Activated CD4-positive, alpha-beta memory T cell treated with anti-CD3 and anti-CD28 coated beads, Interleukin-2, amount 10 ng/mL, durations not matched to agents 7 days and 5 days (primary cell): ENCODE data around the gene TMPRSS13. TPM values are rescaled to one million over a fixed set of nuclear protein-coding genes. Genes with fewer than 3 reads are reported as not detected.
A peak's percentile ranks its signal among the peaks of the same experiment; 100 is the strongest.
"Not testable (repeated sequence)": the region's sequence is repeated elsewhere in the genome, so short reads cannot be mapped to it uniquely, and the experiment has no call there.

Experiments used
- CTCF ChIA-PET: fragments of 350-600 bp; sonication (Branson Sonifier 250); formaldehyde crosslinking; loops from one replicate; lab custom pipeline; 2021; ENCODE audit warnings: antibody characterized with exemption, inconsistent platforms; lab: Charles Lee
- POLR2A ChIA-PET: fragments of 350-600 bp; sonication (Branson Sonifier 250); formaldehyde crosslinking; loops from one replicate; lab custom pipeline; 2021; ENCODE audit warnings: antibody characterized with exemption; lab: Charles Lee
- DNase-seq: peaks from one replicate; pipeline ENCODE4 v3.0.0-alpha.2; 2020
- H3K27ac Mint-ChIP-seq: one replicate; pipeline ENCODE4 v1.8.0; 2021; ENCODE audit warnings: mild to moderate bottlenecking, mixed read lengths
- H3K27me3 Mint-ChIP-seq: one replicate; pipeline ENCODE4 v1.8.0; 2021; ENCODE audit warnings: mixed read lengths
- H3K36me3 Mint-ChIP-seq: one replicate; pipeline ENCODE4 v1.8.0; 2021; ENCODE audit warnings: low read depth, mixed read lengths
- H3K4me1 Mint-ChIP-seq: one replicate; pipeline ENCODE4 v1.8.0; 2021; ENCODE audit warnings: mixed read lengths
- H3K4me3 Mint-ChIP-seq: one replicate; pipeline ENCODE4 v1.8.0; 2021; ENCODE audit warnings: mild to moderate bottlenecking, mixed read lengths
- H3K9me3 Mint-ChIP-seq: one replicate; pipeline ENCODE4 v1.8.0; 2021; ENCODE audit warnings: mixed read lengths
- total RNA-seq, 2 experiments: library from RNA; stranded (reverse); gene quantifications; one replicate each; pipeline ENCODE4 v1.2.3, GENCODE V29; 2021

The TMPRSS13 gene
- total RNA-seq, 2 experiments from 2014 or later: 1.9 to 2.2 TPM

DNA sequence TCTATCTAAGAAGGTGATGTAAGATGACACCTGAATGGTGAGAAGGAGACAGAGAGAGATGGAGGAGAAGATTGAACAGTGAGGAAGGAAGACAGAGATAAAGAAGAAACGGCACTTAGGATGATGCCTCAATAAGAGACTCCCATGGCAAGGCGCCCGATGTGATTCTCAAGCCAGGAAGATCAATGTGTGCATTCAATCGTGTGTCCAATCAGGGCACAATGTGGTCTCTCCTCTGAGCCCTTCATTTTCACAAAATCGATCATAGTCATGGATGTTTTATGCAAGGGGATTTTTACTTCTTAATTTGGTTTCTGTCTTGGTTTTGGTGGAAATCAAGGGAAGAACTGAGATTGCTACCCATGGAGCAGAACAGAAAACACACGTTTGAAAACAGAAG is 19.9 kb upstream of the TMPRSS13 start:
- ChIA-PET CTCF (interaction anchor here (0.9 to 11.4 kb wide), 9 partner anchors 25 to 132 kb away, joined by 3 to 333 read pairs (median 38); partner anchors contain the start of gene IL10RA), POLR2A (interaction anchor here (1.0 to 14.8 kb wide), 5 partner anchors 23 to 104 kb away, joined by 3 to 878 read pairs (median 52); partner anchors contain the start of gene IL10RA)
- Mint-ChIP-seq H3K27me3 (no peaks in the 10 kb centered on the region), H3K27ac (peak overlapping the region; percentile 95), H3K4me3 (peak overlapping the region; percentile 1), H3K4me1 (peaks cover 99% of the 10 kb centered on the region), H3K9me3 (no peaks in the 10 kb centered on the region), H3K36me3 (peaks cover 4% of the 10 kb centered on the region)
- no peak for DNase-seq

- ChIA-PET CTCF (interaction anchor here (0.7 to 11.4 kb wide), 17 partner anchors 12 to 522 kb away, joined by 3 to 333 read pairs (median 15); partner anchors contain the start of gene IL10RA), POLR2A (interaction anchor here (2.0 to 14.8 kb wide), 3 partner anchors 23 to 104 kb away, joined by 13 to 878 read pairs (median 52); partner anchors contain the start of gene IL10RA)
- H3K4me1 Mint-ChIP-seq: peaks cover 95% of the 10 kb centered on the region
- not testable (repeated sequence) for H3K27me3 Mint-ChIP-seq, H3K4me3 Mint-ChIP-seq, DNase-seq, H3K36me3 Mint-ChIP-seq, H3K9me3 Mint-ChIP-seq
- H3K27ac Mint-ChIP-seq: peak overlapping the region; percentile 22
Observed at GRCh38 chr11:117948466-117948865, 19.3 kb upstream of the TMPRSS13 start.

DNA sequence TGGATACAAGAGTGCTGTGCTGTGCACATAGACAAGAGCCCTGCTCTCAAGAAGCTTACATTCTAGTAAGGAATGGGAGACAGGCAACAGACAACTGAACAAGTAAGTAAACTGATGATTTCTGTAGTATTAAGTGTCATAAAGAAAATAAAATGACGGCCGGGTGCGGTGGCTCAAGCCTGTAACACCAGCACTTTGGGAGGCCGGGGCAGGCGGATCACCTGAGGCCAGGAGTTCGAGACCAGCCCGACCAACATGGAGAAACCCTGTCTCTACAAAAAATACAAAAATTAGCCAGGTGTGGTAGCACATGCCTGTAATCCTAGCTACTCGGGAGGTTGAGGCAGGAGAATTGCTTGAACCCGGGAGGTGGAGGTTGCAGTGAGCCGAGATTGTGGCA is 18.5 kb upstream of the TMPRSS13 start:
- Mint-ChIP-seq H3K4me1 (peaks cover 88% of the 10 kb centered on the region), H3K27ac (peak overlapping the region; percentile 48)
- not testable (repeated sequence) for H3K27me3 Mint-ChIP-seq, H3K9me3 Mint-ChIP-seq, H3K36me3 Mint-ChIP-seq, H3K4me3 Mint-ChIP-seq, DNase-seq
- ChIA-PET POLR2A (interaction anchor here (1.1 to 14.8 kb wide), 6 partner anchors 32 to 140 kb away, joined by 3 to 878 read pairs (median 8); partner anchors contain the start of gene IL10RA), CTCF (interaction anchor here (0.7 to 11.4 kb wide), 32 partner anchors 9 to 522 kb away, joined by 3 to 333 read pairs (median 12); partner anchors contain the start of genes FXYD2, IL10RA and TMPRSS13)

GRCh38 chr11:117946842-117947526 is 17.8 kb upstream of the TMPRSS13 start:
- Mint-ChIP-seq H3K4me3 (no peak overlapping the region), H3K27ac (peak overlapping the region; percentile 43), H3K36me3 (no peaks in the 10 kb centered on the region), H3K27me3 (no peaks in the 10 kb centered on the region), H3K9me3 (no peaks in the 10 kb centered on the region), H3K4me1 (peaks cover 84% of the 10 kb centered on the region)
- DNase-seq: peak; percentile 85
- ChIA-PET POLR2A (interaction anchor here (0.6 to 14.8 kb wide), 14 partner anchors 17 to 139 kb away, joined by 3 to 878 read pairs (median 6); partner anchors contain the start of genes IL10RA and TMPRSS13), CTCF (interaction anchor here (0.5 to 11.4 kb wide), 47 partner anchors 7 to 521 kb away, joined by 3 to 333 read pairs (median 8); partner anchors contain the start of genes FXYD2, IL10RA and TMPRSS13)

GRCh38 chr11:117946156-117946841 is 17.1 kb upstream of the TMPRSS13 start:
- POLR2A ChIA-PET: interaction anchor here (0.6 to 14.8 kb wide), 14 partner anchors 16 to 139 kb away, joined by 3 to 878 read pairs (median 6); partner anchors contain the start of genes IL10RA and TMPRSS13
- DNase-seq: no peak

GRCh38 chr11:117945047-117945810 is 16.0 kb upstream of the TMPRSS13 start:
- ChIA-PET POLR2A (interaction anchor here (14.8 kb wide), 1 partner anchor 51 kb away, joined by 878 read pairs; the partner anchor contains the start of gene IL10RA), CTCF (interaction anchor here (0.9 to 11.4 kb wide), 16 partner anchors 9 to 222 kb away, joined by 3 to 333 read pairs (median 28); partner anchors contain the start of genes FXYD2, IL10RA and TMPRSS13)
- no peak for DNase-seq
- Mint-ChIP-seq H3K36me3 (no peaks in the 10 kb centered on the region), H3K27ac (no peak overlapping the region), H3K27me3 (no peaks in the 10 kb centered on the region), H3K4me3 (no peak overlapping the region), H3K4me1 (peaks cover 70% of the 10 kb centered on the region), H3K9me3 (no peaks in the 10 kb centered on the region)

More at GRCh38 chr11:117946156-117946841, 17.1 kb upstream of the TMPRSS13 start:
- Mint-ChIP-seq H3K27ac (no peak overlapping the region), H3K4me3 (no peak overlapping the region), H3K9me3 (no peaks in the 10 kb centered on the region), H3K36me3 (no peaks in the 10 kb centered on the region), H3K4me1 (peaks cover 79% of the 10 kb centered on the region), H3K27me3 (no peaks in the 10 kb centered on the region)
- CTCF ChIA-PET: interaction anchor here (0.5 to 11.4 kb wide), 46 partner anchors 8 to 520 kb away, joined by 3 to 333 read pairs (median 8); partner anchors contain the start of genes FXYD2, IL10RA and TMPRSS13

- Mint-ChIP-seq H3K27me3 (no peaks in the 10 kb centered on the region), H3K9me3 (no peaks in the 10 kb centered on the region), H3K27ac (peak overlapping the region; percentile 37), H3K4me1 (peaks cover 63% of the 10 kb centered on the region), H3K36me3 (no peaks in the 10 kb centered on the region), H3K4me3 (no peak overlapping the region)
- POLR2A ChIA-PET: interaction anchor here (14.8 kb wide), 1 partner anchor 52 kb away, joined by 878 read pairs; the partner anchor contains the start of gene IL10RA
- no peak for DNase-seq
- CTCF ChIA-PET: interaction anchor here (0.6 to 11.4 kb wide), 12 partner anchors 8 to 136 kb away, joined by 3 to 333 read pairs (median 40); partner anchors contain the start of genes FXYD2 and TMPRSS13
Observed at GRCh38 chr11:117944554-117944953, 15.4 kb upstream of the TMPRSS13 start.

GRCh38 chr11:117941976-117942654 is 12.9 kb upstream of the TMPRSS13 start:
- CTCF ChIA-PET: interaction anchor here (11.4 kb wide), 1 partner anchor 126 kb away, joined by 135 read pairs; no protein-coding TSS in a partner anchor
- H3K27ac Mint-ChIP-seq: no peak overlapping the region
- POLR2A ChIA-PET: interaction anchor here (1.2 kb wide), 1 partner anchor 11 kb away, joined by 3 read pairs; no protein-coding TSS in a partner anchor
- peaks cover 40% of the 10 kb centered on the region for H3K4me1 Mint-ChIP-seq
- no peak for DNase-seq
- H3K9me3 Mint-ChIP-seq: no peaks in the 10 kb centered on the region
- no peaks in the 10 kb centered on the region for H3K36me3 Mint-ChIP-seq
- no peaks in the 10 kb centered on the region for H3K27me3 Mint-ChIP-seq
- H3K4me3 Mint-ChIP-seq: no peak overlapping the region

DNA sequence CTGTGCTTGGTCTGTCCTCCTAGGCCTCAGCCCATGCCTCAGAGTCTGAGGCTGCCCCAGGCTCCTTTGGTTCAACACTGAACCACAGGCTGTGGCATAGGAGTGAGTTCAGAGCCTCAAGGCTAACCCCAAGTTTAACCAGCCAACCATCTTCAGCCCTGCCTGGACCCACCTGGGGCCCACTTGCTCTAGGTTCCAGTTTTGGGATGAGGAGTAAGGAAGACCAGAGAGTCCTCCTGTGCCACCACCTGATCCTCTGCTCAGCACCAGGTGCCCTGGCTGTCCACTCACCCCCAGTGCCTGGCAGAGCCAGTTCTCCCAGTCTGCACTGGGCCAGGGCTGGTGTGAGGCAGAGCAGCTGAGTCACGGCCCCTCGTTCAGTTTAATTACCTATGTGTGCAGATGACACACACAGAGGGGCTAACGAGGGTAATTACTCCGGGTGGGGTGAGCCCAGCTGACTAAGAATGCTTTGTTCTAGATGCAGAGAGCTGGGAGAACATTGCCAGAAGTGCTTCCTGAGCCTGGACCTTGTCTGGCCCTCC is 12.0 kb upstream of the TMPRSS13 start:
- CTCF ChIA-PET: no interaction called here
- Mint-ChIP-seq H3K27me3 (peaks cover 2% of the 10 kb centered on the region), H3K9me3 (no peaks in the 10 kb centered on the region), H3K27ac (no peak overlapping the region), H3K4me1 (peaks cover 38% of the 10 kb centered on the region), H3K4me3 (no peak overlapping the region), H3K36me3 (no peaks in the 10 kb centered on the region)
- POLR2A ChIA-PET: interaction anchor here (1.2 kb wide), 1 partner anchor 10 kb away, joined by 3 read pairs; no protein-coding TSS in a partner anchor
- no peak for DNase-seq

GRCh38 chr11:117940736-117941135 is 11.5 kb upstream of the TMPRSS13 start:
- Mint-ChIP-seq H3K27me3 (peaks cover 3% of the 10 kb centered on the region), H3K9me3 (no peaks in the 10 kb centered on the region), H3K36me3 (no peaks in the 10 kb centered on the region), H3K4me1 (peaks cover 34% of the 10 kb centered on the region), H3K4me3 (no peak overlapping the region), H3K27ac (no peak overlapping the region)
- POLR2A ChIA-PET: no interaction called here
- CTCF ChIA-PET: interaction anchor here (1.0 to 1.4 kb wide), 3 partner anchors 10 to 117 kb away, joined by 3 to 7 read pairs (median 3); no protein-coding TSS in a partner anchor
- no peak for DNase-seq

- Mint-ChIP-seq H3K4me1 (peaks cover 25% of the 10 kb centered on the region), H3K36me3 (no peaks in the 10 kb centered on the region), H3K27ac (no peak overlapping the region), H3K4me3 (no peak overlapping the region), H3K9me3 (no peaks in the 10 kb centered on the region), H3K27me3 (peaks cover 3% of the 10 kb centered on the region)
- ChIA-PET POLR2A (interaction anchor here (0.6 kb wide), 1 partner anchor 494 kb away, joined by 3 read pairs; no protein-coding TSS in a partner anchor), CTCF (interaction anchor here (0.9 to 3.8 kb wide), 4 partner anchors 9 to 120 kb away, joined by 3 to 37 read pairs (median 4); no protein-coding TSS in a partner anchor)
- DNase-seq: no peak
Observed at GRCh38 chr11:117936973-117937372, 7.8 kb upstream of the TMPRSS13 start.
